GM19240 (cell line): ENCODE measurements around the gene NADK.

Experiments
- DNase-seq: peaks from one replicate; pipeline ENCODE4 v3.0.0; 2011; ENCODE audit warnings: low spot score; ENCODE audit not compliant: insufficient read length

NADK gene, protein sequence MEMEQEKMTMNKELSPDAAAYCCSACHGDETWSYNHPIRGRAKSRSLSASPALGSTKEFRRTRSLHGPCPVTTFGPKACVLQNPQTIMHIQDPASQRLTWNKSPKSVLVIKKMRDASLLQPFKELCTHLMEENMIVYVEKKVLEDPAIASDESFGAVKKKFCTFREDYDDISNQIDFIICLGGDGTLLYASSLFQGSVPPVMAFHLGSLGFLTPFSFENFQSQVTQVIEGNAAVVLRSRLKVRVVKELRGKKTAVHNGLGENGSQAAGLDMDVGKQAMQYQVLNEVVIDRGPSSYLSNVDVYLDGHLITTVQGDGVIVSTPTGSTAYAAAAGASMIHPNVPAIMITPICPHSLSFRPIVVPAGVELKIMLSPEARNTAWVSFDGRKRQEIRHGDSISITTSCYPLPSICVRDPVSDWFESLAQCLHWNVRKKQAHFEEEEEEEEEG

DNA sequence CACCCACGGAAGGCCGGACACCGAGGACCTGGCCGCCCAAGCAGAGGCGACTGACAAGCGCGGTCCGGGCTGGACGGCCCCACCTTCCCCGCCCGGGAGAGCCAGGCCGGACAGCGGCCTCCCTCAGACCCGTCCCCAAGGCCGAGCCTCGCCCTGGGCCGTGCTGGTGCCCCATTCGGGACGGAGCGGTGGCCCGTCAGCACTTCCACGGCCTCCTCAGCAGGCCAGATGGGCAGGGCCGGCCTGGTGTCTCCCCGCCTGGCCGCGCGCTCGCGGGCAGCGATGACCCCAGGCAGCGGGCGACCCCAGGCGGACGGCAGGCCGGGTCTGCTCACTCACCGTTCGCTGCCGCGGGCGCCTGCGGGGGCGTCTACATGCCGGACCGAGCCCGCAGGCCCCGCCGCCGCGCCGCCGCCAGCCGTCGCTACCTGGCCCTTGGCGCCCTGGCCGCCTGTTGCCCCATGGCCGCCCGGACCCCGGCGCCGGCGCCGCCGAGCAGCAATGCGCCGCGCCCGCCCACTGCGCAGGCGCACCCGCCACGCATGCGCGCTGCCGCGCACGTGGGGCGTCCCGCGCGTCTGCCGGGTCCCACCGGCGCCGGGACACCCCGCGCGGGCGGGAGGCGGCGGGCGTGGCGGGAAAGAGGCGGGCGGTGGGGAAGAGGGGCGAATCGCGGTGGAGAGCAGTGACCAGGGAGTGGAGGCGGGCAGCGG is at the start of gene NADK:
Gene NADK, minus strand, starts transcription at position 521 of the 713 bp plus-strand sequence. CDS start 13,064 bp downstream, outside the sequence.
- DNase-seq: peak; percentile 70

DNA sequence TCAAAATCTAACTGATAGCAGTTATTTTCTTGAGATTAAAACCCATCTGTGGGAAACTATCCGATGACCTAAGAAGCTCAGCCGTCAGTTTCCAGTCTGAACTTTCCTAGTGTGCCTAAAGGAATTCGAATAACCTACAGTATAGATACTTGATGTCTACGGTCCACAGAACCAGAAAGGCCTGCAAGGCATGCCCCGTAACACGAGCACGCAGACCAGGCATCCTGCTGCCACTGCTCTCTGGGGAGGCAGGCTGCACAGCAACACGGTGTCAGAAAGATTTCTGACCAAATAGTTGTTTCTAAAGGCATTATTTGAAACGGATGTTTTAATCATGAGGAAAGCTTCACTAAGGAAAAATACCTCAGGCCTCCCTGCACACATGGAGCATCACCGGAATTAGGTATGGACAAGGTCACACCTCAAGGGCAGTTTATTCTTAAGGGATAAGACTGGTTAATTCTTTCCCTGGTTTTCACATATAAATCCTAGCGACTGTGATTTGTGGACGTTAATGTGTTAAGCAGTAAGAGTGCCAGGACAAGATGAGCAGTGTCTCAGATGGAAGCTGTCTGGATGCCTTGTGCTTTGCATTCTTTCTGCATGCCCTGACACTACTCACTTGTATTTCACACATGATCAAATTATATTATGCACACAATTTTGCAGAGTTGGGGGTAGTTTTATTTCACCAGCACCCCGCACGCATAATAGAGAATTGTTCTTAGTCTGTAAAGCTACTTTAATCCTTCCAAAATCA is 49.0 kb upstream of the NADK start:
- no peak for DNase-seq

DNA sequence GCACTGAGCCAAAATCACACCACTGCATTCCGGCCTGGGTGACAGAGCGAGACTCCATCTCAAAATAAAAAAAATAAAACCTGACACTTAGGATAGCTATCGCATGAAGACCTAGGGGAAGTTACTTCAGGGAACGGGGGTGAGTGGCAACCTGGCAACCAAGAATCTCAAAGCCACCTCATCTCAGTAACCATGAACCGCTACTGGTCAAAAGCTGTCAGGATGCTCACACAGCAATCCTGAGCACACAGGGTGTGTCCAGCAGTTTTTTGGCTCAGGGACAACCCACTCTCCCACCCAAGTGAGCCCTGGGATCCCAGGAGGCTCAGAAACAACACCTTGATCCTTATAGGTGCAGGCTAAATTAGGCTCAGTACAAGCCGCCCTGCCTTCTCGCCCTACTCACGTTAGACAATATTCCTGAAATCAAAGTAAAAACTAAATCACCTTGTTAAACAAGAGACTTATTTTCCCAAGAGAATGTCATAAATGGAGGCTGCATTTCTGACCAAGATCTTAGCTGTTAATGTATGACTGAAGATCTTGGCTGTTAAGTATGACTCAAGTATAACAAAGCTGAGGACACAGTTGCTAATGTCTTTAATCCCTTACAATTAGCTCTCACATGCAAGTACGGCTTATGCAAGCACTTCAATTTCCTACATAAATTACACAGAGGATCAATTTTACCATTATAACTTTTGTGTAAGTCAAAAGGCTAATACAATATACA is 48.3 kb upstream of the NADK start:
- no peak for DNase-seq

DNA sequence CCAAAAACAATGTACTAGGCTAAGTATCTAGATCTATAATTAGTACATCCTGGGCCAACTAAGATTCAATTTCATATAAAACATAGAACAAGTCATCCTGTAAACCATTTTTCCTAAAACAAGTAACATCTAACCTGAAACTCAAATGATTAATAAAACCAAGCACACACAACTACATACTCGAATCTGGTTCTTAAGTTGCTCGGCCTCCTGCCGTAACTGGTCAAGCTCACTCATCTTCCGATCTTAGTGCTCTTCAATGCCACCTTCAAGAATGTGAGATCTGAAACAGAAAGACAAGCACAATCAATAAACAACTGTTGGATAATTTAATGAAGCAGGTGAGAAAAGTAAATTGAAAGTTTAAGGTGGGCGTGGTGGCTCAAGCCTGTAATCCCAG is 46.9 kb upstream of the NADK start:
- DNase-seq: no peak

DNA sequence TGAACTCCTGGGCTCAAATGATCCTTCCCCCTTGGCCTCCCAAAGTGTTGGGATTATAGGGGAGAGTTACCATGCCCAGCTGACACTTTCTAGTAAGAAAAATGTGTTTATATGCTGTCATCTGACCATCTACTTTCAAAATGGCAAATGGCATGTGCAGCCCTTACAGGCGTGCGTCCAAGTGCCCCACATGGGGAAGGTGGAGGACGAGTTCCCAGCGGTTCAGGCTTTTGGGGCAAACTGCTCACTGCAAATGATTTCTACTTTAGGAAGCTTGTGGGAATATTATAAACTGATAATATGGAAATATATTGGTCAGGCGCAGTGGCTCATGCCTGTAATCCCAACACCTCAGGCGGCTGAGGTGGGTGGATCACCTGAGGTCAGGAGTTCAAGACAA is 41.5 kb upstream of the NADK start:
- no peak for DNase-seq

DNA sequence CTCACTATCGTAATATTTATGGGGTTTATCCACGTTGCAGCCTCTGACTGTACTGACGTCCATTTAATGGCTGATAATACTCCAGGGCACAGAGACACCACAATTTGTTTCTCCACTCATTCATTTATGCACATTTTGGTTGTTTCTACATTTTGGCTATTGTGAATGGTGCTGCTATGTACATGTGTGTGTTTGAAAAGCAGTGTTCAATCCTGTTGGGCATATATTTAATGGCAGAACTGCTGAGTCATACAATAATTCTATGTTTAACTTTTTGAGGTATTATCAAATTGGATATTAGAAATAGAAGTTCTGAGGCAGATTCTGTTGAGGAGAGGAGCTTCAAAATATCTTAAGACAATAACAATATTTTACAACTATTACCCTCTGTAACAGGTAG is 39.0 kb upstream of the NADK start:
- no peak for DNase-seq

DNA sequence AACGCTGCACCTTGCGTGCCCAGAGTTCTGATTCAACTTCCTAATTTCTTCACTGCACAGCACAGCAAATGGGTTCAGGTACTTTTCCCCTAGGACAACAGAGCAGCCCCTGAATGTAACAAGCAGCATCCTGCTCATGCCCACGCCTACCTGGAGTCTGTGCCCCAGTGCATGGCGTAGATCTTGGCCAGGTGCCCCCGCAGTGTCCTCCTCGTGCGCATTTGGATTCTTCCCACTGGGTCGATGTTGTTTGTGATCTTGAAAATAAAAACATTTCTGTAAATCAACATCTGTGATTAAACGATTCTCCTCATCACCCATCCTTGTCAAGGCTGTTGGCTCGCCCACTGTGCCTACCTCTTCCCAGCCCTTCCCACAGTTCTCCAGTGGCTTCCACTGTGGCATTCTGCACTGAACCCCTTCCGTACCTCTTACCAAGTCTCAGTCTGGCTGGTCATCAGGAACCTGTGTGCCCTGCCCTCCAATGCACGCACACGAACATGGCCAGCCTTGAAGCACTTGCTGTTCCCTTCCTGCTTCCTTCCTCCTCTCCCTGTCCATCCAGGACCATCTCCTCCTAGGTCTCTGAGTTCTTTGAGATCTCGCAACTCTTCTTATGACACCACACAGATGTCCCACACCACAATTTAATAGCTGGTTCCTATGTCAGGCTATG is 37.5 kb upstream of the NADK start:
- DNase-seq: no peak

DNA sequence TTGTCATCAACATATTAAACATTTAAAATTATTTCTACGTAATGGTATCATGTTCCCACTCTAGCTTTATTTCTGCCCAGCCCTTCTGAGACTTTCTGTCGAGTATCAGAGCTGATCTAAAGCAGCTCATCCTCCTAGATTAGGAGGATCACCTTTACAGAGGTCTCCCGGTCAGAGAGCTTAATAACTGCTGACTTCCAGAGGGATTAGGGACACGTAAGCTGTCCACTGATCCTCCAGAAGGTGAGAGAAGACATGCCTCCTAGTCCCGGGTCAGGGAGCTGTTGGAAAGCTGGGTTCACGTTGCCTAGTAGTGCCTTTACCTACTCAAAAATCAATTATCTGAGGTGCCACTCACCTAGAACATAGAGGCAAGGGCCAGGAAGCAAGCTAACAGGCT is 31.2 kb upstream of the NADK start:
- no peak for DNase-seq

DNA sequence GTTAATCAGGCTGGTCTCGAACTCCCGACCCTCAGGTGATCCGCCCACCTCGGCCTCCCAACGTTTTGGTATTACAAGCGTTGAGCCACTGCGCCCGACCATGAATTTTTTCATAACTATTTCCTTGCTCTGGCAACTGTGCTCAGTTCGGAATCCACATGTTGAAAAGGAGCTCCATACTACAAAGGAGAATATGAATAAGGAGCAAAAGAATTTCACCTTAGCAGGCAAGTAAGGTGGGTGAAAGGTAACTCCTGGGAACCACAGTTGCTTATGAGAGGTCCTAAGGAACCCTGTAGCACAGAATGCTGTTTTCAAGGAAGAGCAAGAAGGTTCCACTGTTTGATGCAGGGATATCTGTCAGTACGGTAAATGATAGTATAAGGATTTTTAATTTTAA is 29.9 kb upstream of the NADK start:
- no peak for DNase-seq

DNA sequence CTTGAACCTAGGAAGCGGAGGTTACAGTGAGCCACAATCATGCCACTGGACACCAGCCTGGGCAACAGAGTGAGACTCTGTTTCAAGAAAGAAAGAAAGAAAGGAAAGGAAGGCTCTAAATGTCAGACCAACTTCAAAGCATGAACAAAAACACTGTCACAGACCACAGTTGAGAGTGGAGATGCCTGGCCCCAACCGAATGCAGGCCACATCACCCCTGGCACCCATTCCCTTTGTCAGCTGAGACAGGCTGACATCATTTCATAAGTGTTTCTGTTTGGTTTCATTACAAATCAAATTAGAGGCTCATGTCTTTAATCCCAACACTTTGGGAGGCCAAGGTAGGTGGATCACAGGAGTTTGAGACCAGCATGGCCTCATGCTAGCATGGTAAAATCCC is 28.6 kb upstream of the NADK start:
- no peak for DNase-seq

DNA sequence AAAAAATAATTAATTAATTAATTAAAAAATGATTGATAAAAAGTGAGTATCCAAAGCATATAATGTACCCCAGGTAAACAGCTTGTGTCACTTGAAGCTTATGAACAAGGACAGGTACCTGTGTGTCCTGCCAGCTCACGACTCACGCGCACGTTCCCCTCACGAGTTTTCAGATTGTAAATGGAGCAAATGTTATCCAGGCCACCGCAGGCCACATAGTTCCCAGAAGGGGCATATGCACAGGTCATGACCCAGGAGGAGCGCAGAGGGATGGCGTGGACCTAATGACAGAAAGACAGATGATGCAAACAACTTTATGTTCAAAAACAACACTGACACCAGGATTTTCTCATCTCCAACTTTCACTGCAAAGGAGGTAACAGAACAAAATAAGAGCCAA is 26.0 kb upstream of the NADK start:
- no peak for DNase-seq

DNA sequence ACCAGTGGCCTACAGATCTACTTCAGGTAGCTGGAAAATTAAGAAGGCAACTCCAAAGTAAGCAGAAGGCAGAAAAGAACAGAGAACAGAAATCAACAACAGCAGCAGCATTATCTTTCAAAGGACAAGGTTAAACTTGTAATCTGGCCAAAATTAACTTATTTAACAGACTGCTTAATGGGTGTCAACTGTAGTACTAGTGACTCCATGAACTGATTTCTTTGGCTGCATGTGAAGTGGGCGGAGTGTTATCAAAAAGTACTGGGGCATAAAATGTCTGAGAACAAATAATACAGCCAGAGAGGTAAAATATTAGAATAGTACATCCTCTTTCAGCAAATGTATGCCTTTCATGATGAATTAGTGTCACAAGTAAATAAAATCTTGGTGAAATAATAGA is 24.6 kb upstream of the NADK start:
- no peak for DNase-seq

DNA sequence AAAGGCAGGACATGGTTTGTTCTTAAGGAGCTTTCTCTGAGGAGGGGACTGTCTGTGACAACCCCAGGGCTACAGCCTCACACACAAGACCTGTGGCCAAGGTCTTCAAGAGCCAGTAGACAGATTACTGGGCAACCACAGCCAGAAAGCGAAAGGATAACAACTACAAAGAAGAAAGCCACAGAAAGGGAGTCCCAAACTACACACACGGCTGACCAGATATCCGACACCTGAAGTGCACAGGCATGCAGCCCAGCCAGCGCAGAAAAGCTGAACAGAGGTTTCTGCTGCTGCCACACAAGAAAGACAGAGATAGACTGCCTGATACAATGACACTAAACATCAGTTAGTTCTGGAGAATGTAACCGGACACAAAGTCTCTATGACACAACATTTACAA is 21.4 kb upstream of the NADK start:
- peak; percentile 82 for DNase-seq

DNA sequence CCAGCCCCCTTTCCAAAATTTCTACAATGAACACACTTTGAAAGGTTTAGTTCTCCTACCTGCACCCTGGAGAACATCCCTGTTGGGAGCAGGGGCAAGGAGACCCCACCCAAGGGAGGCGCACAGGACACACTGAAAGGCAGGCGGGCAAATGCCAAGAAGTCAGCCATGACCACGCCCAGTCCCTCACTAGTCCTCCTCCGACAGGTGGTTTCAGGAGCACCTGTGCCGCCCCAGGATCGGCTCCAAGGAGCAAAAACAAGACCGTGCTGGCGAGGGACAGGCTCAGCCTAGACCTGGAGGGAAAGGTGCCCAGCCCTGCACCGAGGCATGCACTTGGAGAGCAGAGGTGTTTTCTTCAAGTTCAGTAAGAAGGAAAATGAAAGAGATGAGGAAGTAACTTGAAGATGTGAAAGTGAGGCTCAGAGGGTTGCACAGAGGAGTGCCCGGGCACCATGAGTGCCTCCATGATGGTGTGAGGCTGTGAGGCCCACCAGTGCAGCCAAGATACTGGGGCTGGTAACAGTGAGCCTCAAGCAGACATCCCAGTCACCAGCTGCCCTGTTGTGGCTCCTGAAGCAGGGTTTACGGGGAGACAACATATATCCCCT is 19.6 kb upstream of the NADK start:
- DNase-seq: no peak

DNA sequence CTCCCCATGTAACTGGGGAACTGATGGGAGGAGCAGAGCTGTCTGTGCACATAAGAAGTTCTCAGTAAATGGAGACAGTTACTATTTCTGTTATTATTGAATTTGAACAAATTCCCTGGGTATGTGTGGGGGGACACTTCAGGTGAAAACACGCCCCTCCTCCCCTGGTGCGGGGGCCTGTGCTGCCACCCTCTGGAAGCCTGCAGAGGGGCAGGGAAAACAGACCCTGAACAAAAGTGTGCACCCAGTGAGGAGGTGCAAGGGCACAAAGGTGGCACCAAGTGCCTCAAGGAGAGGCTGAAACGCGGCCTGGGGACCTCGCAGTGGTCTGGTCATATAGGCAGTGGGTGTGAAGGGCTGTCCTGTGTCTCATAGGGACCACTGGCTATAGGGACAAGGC is 18.2 kb upstream of the NADK start:
- no peak for DNase-seq

DNA sequence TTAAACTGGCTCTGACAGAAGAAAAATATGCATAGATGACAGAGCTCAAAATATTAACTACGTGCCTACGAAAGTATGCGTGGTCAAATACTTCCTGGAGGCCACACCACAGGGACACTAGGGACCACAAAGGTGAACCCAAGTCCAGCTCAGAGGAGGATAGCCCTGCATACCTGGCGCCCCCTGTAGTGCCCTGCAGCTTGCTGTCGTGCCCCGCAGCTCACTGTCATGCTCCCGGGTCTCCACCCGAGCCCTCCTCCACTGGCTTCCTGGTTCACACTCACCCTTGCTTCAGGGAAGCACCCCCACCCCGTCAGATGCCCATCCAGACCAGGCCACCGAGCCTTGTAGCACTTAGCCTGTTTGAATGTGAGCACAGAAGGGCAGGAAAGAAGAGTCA is 16.7 kb upstream of the NADK start:
- DNase-seq: no peak

DNA sequence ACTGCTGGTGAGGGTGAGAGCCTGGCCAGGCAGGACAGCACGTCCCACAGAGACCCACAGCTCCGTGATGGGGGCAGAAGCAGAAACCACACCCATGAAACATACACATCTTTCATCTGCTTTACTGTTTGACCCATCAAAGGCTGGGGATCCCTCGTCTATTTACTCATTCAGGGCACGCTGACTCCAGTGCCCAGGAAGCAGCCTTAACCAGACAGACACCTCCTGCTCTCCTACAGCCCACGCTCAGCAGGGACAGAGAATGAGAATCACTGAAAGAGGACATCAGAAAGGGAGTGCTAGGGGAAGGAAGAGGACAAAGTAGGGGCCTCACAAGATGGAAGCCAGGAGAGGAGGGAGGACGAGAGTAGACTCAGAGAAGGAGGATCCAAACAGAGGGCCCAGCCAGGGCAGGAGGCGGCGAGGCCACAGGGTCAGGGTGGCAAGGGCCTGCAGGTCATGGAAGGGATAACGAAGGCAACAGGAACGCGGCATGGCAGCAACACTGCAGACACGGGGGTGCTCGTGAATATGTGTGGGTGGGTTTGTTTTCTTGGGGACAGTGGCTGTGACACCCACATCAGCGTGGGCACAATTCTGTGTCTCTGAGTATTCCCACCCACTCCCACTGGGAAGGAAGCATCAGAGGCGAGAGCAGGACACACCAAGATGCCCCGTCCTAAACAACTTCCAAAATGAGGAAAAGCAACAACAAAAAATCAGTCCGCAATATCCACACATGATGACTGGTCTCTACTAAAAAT is 15.4 kb upstream of the NADK start:
- no peak for DNase-seq

DNA sequence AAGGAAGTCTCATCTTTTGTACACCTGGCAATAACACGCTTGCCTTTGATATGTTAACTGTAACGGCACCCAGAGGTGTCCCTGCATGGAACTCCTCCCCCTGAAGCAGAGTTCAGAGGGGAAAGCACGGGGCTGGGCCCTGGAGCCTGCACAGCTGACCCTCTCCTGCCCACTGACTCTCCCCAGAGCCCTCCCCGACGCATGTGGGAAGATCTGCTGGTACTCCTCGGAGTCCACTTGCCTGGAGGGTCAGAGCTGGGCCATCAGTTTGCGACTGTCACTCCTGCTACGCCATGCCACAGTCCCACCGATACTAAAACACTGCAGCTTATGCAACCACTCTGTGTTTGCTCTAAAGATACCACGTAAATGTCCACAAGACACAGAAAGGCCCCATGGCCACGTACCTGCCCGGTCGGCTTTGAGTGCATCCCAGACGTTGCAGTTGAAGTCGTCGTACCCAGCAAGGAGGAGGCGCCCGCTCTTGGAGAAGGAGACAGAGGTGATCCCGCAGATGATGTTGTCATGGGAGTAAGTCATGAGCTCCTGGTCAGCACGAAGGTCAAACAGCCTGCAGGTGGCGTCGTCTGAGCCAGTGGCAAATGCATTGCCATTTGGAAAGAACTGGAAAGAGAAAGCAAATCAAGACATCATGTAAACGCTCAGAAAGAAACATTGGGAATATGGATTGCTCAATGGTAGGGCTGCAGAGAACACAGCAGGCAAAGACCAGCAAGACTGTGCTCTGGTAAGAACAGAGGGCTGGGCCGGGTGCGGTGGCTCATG is 10.6 kb upstream of the NADK start:
- no peak for DNase-seq

DNA sequence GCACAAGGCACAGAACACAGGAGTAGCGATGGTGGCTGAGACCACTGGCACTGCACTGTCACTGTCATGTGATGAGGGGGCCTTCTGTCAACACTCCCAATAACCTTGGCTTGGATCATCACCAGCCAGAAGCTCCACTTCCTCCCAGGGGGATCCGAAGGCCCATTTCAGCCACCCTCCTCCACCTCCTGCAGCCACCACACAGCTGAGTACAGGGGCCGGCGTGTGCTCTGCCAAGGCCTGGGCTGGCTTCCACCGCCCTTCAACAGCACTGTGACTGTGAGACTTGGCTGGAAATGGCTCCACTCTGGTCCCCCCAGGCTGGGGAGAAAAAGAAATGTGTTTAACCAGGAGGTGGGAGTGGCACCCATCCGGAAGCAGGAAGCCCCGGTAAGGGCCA is 9.9 kb upstream of the NADK start:
- no peak for DNase-seq
